UCSD-AML1 (cell line): ENCODE measurements around the gene ALPP.
"Not testable (repeated sequence)": the region's sequence is repeated elsewhere in the genome, so short reads cannot be mapped to it uniquely, and the experiment has no call there.

Experiments
- DNase-seq: peaks from one replicate; lab custom pipeline; 2025; ENCODE audit not compliant: unreplicated experiment; lab: John Stamatoyannopoulos, UW

Gene ALPP

GRCh38 chr2:232378735-232379151 lies at the start of gene ALPP:
ALPP (plus strand) TSS chr2:232378751; CDS start chr2:232378803, 52 bp downstream.
- not testable (repeated sequence) for DNase-seq

DNA sequence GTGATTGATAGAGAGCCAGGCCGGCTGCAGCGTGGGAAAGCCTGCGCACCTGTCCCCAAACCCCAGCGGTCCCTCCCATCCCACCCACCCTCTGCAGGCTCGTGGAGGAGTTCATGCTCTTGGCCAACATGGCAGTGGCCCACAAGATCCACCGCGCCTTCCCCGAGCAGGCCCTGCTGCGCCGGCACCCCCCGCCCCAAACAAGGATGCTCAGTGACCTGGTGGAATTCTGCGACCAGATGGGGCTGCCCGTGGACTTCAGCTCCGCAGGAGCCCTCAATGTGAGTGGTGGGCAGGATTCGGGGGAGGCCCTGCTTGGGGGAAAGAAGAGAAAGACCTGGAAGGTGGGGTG lies 48.9 kb upstream of the ALPP start:
- DNase-seq: no peak

DNA sequence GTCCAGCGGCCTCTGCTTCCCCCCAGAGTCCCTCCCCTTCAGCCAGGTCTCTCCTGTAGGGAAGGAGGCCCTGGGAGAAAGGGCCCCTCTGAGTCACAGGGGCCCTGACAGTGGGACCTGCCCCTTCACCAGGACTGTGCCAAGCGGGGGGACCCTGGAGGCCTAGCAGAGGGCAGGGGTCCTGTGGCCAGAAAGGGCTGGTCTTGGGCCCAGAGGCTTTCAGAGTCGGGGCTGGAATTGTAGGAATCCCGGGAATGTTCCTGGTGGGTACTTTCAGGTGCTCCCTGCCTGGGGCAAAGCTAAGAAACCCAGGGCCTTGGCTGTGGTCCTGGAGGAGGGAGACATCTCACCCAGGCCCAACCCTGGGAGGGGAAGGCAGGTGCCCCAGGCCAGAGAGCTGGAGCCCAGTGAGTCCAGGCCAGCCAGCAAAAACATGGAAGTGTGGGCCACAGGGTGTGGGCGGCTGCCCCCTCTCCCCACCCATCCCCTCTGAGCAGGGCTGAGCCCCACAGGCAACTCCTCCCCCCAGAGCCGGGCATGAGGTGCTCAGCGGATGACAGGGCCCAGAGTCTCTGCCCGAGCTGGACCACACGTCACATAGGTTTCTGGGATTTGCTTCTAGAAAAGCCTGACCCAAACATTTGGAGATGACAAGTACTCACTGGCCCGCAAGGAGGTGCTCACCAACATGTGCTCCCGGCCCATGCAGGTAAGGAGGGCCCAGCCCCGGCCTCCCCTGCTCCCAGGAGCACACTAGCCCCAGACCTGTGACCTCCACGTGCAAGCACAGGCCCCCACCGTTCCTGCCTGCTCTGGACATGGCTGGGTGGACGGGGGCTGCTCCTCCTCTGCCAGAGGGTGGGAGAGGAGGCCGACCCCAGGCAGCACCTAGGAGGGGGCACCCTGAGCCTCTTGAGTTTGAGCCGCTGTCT lies 48.2 kb upstream of the ALPP start:
- DNase-seq: no peak

- DNase-seq: not testable (repeated sequence)
Observed at GRCh38 chr2:232331061-232331460, 47.5 kb upstream of the ALPP start.

GRCh38 chr2:232331641-232332040 lies 46.9 kb upstream of the ALPP start:
- not testable (repeated sequence) for DNase-seq

DNA sequence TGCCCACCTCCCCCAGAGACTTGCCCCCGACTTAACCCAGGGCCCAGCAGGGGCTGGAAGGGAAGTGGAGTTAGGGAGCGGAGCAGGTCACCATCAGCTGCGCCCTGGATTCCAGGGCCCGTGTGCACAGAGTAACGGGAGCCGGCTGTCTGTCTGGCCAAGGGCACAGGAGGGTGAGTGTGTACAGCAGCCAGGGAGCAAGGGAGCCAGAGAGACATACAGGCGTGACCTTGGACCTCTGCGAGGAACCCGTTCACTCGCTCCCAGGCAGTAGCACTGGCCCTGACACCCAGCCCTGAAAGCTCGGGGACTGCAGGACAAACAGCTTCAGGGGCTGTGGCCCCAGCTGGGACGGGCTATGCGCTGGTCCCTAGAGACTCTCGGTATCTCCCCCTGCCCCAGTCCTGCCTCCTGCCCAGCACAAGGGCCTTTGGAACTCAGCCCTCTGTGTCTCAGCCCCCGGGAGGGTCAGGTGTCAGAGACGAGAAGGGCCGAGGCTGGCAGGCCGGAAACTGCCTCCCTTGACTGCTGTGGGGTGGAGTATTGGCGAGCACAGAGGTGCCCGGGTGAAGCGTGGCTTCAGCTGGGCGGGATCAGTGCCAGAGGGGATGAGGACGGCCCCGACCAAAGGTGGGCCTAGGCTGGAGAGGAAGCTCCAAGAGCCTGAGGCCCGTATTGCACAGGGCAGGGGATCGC lies 46.2 kb upstream of the ALPP start:
- not testable (repeated sequence) for DNase-seq

DNA sequence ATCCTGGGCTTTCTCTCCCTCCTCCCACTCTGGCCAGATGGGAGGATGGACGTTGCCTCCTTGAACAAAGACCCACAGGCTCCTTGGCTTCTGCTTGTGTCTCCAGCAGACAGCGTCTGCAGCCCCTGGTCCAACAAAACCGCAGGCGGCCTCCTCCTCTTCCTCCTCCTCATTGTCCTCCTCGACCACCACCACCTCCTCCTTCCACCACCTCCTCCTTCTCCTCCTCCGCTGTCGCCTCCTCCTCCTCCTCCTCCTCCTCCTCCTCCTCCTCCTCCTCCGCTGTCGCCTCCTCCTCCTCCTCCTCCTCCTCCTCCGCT lies 45.7 kb upstream of the ALPP start:
- no peak for DNase-seq

GRCh38 chr2:232333361-232334135 lies 45.0 kb upstream of the ALPP start:
- no peak for DNase-seq

DNA sequence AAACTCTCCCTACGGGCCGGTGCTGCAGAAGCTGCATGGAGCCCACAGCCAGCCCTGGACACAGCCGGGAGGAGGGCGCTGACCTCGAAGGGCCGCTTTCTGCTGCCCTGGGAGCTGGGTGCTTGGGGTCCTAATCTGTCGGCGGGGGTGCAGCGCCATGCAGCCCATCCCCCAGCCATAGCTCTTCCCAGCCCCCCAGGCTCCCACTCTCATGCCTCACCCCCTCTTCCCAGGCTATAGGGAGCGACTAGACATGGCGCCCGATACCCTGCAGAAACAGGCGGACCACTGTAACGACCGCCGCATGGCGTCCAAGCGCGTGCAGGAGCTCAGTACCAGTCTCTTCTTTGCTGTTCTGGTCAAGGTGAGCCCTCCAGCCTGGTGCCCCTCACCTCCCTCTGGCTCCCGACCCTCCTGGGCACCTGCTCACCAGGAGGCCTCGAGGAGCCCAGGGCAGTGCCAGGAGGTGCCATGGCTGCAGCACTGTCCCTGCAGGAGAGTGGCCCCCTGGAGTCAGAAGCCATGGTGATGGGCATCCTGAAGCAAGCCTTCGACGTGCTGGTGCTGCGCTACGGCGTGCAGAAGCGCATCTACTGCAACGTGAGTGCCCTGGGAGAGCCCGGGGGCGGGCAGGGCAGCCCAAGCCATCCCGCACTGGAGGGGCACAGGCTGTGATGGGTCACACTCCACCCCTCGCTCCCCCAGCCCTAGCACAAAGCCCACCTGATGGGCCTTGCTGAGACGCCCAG lies 44.2 kb upstream of the ALPP start:
- not testable (repeated sequence) for DNase-seq

DNA sequence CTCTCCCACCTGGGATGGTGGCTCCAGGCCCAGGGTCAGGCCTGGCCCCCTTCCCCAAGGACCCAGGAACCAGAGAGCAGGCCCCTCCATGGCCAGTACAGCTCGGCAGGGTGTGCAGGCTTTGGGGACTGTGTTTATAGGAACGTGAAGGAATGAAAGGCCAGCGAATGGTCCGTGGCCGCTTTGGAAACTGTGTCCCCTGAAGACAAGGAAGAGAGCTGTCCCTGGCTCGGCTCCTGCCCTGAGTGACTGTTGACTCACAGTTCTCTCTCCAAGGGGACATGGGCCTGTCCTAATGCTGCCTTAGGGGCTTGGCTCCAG lies 43.7 kb upstream of the ALPP start:
- not testable (repeated sequence) for DNase-seq

- not testable (repeated sequence) for DNase-seq
Observed at GRCh38 chr2:232335206-232335858, 43.2 kb upstream of the ALPP start.

DNA sequence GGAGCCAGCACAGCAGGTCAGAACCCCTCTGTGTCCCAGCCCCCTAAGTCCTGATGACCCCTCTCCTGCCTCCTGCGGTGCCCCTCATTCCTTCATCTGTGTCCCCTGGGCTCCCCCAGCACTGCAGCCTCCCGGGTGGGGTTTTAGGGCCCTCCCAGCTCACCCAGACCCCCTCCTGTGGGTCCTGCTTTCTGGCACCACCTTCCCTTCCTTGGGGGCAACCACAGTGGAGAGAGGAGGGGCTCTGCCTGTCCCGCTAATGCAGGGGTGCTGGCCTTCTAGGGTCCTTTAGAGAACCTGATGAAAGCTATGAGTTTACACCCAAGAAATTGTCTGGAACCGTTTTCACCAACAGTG lies 42.7 kb upstream of the ALPP start:
- DNase-seq: no peak

- DNase-seq: no peak
Observed at GRCh38 chr2:232336241-232336736, 42.3 kb upstream of the ALPP start.

- DNase-seq: no peak
Observed at GRCh38 chr2:232336981-232337720, 41.4 kb upstream of the ALPP start.

DNA sequence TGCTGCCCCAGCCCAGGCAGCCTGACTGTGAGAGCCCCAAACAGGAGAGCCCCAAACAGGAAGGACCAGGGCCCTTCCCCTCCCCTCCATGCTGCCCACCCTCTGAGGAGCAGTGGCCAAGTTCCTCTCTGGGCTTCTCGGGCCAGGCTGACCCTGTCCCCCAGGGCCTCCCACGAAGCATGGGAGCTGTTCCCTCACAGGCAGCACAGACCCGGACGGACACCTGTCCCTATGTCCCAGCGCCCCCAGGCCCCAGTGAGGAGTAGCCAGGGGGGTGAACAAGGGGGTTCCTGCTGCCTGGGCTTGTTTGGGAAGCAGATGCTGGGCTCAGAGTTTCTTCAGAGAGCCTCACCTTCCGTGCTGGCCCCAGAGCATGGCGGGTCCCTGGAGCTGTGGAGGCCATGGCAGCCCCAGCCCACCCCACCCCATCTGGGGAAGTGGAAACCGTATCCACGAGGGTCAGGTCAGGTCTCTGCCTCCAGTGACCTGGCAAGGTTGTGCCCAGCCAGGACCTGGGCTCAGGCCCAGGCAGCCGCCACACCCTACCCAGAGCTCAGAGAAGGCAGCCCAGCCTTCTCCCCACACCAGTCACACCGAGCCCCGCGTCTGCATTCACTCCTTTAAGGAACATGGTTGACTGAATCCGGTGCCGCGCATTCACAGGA lies 40.3 kb upstream of the ALPP start:
- not testable (repeated sequence) for DNase-seq

GRCh38 chr2:232338759-232339106 lies 39.8 kb upstream of the ALPP start:
- DNase-seq: no peak

DNA sequence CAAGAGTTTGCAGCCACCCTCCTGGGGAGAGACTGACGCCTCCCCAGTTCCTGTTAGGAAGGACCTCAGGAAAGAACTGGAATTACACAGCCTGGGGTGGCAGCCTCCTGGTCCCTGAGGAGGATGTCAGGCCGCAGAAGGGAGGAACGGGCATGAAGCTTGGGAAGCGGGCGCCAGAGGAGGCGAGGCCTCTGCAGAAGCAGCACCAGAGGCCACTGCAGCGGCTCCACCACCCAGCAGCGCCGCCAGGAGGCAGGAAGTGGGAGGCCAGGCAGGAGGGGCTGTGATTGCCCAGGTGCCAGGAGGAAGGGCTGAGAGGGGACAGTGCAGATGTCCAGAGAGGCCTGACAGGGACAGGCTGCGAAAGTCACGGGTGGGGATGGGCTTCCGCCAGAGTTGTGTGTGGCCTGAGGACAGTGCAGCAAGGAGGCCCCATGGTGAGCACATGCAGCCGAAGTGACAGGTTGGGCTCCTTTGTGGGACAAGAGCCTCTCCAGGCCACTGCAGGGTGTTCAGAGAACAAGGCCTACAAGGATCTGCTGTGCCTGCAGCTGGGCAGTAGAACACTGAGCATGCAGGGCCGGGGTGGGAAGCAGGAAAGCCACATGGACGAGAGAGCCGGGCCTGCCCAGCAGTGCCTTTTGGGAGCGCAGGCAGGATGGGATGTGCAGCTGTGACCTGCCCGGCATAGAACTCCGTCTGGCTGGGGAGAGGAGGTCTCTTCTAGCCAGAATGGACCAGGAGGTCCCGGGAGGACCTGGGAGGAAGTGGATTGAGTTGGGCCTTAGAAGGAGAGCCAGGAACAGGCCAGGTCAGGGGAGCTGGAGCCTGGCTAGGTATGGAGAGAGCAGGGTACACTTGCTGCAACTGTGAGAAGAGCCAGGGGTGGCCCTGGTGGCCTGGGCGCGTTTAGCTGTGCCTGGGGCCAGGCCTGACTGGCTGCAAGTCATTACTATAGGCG lies 39.1 kb upstream of the ALPP start:
- DNase-seq: no peak
